GM21619 (cell line): ENCODE measurements around the gene CCDC179.

Experiments used
- ATAC-seq: cut with Tn5 transposase; IDR thresholded peaks from one replicate; pipeline ENCODE4 v1.9.1; 2021; ENCODE audit not compliant: unreplicated experiment

Gene CCDC179

DNA sequence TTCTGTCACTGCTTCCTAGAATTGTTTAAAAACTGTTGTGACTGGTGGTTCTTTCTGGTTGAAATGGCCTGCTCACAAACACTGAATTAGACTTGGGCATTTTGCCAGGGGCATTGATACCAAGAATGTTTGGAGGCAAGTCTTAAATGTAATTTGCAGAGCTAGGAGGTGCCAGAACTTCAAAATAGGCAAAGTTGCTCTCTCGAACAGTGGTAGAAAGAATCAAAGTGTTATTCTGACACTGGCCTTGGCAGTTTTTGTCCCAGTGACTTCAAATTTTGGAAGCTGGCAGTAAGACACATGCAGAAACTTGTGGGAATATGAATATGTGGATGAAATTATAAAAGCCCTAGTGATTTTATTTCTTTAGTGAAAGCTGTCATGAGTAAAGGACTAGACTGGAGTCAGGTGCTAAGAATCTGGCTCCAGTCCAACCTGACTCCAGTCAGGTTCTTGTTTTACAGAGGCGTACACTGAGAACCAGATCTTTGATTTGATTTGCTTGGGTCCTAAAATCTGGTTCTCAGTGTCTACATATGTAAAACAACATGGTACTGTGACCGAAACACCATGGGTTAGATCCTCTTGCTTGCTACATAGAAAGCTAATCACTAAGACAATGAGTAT lies 51.6 kb downstream of the CCDC179 start:
- no peak for ATAC-seq

DNA sequence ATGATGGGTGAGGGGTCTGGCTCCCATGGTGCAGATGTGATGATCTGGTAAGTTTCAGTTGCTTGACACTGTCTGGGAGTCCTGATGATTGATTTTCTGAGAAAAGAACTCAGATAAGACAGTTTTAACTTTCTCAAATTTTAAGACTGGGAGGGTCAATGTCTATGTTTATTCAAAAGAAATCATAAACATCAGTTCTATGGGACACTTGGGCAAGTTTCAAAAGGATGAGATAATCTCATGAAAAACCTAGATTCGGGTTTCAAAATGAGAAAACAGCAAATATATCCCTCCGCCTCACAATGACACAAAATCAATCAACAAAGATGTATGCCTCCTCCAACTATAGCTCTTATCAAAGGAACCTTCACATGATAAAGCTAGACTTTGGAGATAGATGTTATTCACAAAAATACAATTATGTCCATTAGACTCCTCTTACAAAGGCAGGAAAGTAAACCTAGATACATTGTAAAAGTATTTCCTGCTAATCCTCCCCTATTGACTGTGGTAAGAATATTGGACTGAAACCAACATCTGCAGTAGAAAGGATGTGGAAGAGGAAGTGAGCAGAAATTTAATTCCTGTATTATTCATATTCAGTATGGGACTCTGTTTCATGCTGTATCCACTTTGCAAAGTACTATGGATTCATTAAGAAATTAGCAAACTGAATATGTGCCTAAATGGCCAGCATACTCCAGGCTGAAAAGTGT lies 52.3 kb downstream of the CCDC179 start:
- ATAC-seq: peak; percentile 95

DNA sequence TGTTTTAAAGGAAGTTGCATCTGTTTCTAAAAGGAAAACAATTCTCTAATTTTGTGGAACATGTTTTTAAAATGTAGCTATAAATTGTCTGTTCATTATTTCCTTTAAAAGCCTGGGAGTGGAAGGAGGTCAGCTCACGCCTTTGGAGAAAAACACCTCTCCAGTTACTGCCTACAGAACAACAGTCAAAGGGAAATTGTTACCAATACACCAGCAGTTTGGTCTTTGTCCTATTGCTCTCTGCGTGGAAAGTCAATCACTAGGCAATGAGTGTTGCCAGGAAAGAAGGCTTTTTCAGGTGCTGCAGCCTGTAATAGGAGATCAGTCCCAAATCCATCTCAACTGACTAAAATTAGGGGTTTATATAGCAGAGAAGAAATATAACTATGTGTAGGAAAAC lies 52.9 kb downstream of the CCDC179 start:
- ATAC-seq: no peak

DNA sequence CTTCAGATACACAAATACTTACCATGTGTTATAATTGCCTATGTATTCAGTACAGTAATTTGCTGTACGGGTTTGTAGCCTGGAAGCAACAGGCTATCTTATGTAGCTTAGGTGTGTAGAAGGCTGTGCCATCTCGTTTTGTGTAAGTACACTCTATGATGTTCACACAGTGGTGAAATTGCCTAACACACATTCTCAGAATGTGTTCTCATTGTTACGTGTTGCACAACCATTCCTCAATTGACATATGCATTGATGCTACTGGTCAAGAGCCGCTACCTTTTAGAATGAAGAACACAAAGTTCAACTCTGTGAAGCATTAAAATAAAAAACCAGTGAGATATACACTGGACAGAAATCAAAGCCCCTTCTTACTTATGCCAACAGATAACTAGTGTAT lies 57.4 kb downstream of the CCDC179 start:
- no peak for ATAC-seq

DNA sequence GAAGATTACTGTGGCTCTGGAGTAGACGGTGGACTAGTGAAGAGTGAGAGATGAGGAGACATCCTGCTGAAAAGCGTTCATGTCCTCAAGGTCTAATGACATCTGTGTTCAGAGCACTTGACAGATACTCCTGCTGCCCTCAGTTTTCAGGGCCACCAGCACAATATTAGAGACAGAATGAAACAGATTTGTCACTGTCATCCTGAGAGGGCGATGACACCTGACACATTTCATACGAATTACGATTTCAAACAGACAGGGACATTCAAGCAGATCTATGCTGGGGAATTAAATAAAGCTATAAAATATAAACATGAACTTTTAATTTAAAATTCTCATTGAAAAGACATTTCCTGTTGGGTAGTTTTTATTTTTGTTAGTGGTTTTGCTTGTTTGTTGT lies 59.8 kb downstream of the CCDC179 start:
- ATAC-seq: no peak

GRCh38 chr11:22798901-22799300 lies 61.4 kb downstream of the CCDC179 start:
- ATAC-seq: no peak

DNA sequence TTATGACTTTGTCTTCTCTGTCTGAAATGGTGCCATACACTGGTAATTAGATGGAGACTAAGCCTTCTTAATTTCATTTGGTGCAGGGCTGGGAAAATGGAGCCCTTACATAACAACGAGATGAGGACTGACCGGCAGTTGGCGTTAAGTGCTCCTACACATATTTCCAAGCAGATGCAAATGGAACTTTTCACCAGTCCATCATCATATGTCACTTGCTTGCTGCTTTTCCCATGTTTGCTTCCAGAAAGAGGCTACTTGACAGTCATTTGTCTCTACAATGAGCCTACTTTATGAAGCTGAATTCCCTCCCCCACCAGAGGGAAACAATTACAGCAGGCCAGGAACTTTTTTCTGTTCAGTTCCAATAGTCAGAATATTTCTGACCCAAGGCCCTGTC lies 63.2 kb downstream of the CCDC179 start:
- ATAC-seq: no peak
